Type B pancreatic cell (in vitro differentiated cells): Measurements from ENCODE around the gene TMEM179. TPM values are rescaled to one million over a fixed set of nuclear protein-coding genes. Genes with fewer than 3 reads are reported as not detected.

ENCODE experiments used
- DNase-seq: peaks from one replicate; pipeline ENCODE4 v3.0.0; 2021; ENCODE audit warnings: mixed read lengths; ENCODE audit not compliant: unreplicated experiment; ENCODE audit errors: extremely low spot score
- H3K27ac Mint-ChIP-seq: 2 replicates; pipeline ENCODE4 v1.8.0; 2021; ENCODE audit warnings: mild to moderate bottlenecking, mixed read lengths
- H3K27me3 Mint-ChIP-seq: 2 replicates; pipeline ENCODE4 v1.8.0; 2021; ENCODE audit warnings: mixed read lengths
- H3K36me3 Mint-ChIP-seq: 2 replicates; pipeline ENCODE4 v1.8.0; 2021; ENCODE audit warnings: mixed read lengths
- H3K4me1 Mint-ChIP-seq: one replicate; pipeline ENCODE4 v1.8.0; 2021; ENCODE audit warnings: mixed read lengths; ENCODE audit not compliant: unreplicated experiment
- H3K4me3 Mint-ChIP-seq: 2 replicates; pipeline ENCODE4 v1.8.0; 2021; ENCODE audit warnings: mild to moderate bottlenecking, mixed read lengths
- H3K9me3 Mint-ChIP-seq: 2 replicates; pipeline ENCODE4 v1.8.0; 2021; ENCODE audit warnings: mixed read lengths
- total RNA-seq: library from RNA; stranded (reverse); gene quantifications from 2 replicates; pipeline ENCODE4 v1.2.1, GENCODE V29; 2021; ENCODE audit warnings: low replicate concordance
- TF ChIP-seq, protein P1 (sequence below): fragments of 200-600 bp; sonication (generic); conservative IDR thresholded peaks from 2 replicates; pipeline ENCODE4 v1.5.0; 2021; ENCODE audit warnings: antibody characterized with exemption, mild to moderate bottlenecking

Gene TMEM179
- total RNA-seq, 1 donor from 2014 or later = 9.0 TPM

DNA sequence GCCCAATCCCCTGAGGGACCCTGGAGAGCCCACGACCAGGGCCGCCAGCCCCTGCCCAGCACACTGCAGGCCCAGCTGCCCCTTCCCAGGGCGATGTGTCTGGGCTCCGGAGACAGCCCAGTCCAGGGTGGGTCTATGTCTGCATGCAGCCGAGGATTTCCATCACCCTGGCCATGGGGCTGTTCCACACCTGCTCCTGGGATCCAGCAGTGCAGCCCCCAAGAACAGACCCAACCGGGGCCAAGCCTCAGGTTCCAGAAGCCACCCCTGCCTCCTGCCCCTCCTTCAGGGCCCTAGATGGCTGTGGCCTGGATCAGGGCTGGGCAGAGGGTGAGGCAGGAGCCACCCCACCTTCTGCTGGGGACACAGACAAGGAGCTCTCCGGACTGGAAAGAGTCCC, 13.5 kb downstream of the TMEM179 start:
- Mint-ChIP-seq H3K27me3 (peaks cover 5% of the 10 kb centered on the region), H3K4me3 (no peak overlapping the region), H3K9me3 (no peaks in the 10 kb centered on the region), H3K4me1 (peaks cover 14% of the 10 kb centered on the region), H3K27ac (no peak overlapping the region), H3K36me3 (no peaks in the 10 kb centered on the region)
- TF ChIP-seq, protein P1, sequence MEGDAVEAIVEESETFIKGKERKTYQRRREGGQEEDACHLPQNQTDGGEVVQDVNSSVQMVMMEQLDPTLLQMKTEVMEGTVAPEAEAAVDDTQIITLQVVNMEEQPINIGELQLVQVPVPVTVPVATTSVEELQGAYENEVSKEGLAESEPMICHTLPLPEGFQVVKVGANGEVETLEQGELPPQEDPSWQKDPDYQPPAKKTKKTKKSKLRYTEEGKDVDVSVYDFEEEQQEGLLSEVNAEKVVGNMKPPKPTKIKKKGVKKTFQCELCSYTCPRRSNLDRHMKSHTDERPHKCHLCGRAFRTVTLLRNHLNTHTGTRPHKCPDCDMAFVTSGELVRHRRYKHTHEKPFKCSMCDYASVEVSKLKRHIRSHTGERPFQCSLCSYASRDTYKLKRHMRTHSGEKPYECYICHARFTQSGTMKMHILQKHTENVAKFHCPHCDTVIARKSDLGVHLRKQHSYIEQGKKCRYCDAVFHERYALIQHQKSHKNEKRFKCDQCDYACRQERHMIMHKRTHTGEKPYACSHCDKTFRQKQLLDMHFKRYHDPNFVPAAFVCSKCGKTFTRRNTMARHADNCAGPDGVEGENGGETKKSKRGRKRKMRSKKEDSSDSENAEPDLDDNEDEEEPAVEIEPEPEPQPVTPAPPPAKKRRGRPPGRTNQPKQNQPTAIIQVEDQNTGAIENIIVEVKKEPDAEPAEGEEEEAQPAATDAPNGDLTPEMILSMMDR = no peak
- DNase-seq = no peak

DNA sequence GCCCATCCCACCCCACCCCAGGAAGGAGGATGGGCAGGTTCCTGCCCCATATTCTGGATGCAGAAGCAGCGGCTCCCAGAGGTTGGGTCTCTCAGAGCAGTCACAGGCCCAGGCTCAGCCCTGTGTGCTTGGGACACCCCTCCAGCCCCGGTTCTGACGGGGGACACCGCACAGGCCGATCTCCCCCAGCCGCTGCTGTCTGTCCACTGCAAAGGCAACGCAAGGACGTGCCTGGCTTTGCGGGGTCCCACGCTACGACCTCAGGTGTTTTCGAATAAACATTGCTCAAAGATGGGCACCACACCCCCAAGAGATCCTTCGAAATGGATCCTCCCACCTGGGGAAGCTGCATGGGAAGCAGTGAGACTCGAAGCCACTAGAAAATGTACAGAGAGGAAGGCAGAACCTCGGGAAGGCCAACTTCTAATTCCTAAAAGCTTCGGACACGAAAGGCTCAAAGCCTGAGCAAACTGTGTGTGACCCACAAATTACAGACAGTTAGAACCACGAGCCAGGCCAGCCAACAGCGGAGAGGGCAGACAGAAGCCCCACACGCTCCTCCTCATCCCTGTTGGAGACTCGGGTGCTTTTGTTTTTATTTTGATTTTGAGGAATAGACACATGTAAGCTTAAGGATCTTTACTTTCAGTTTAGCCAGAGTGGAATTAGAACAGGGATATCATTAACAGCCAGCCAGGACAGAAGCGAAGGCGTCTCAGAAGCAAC, 14.2 kb downstream of the TMEM179 start:
- Mint-ChIP-seq H3K9me3 (no peaks in the 10 kb centered on the region), H3K27ac (no peak overlapping the region), H3K4me1 (peaks cover 14% of the 10 kb centered on the region), H3K27me3 (peaks cover 8% of the 10 kb centered on the region), H3K36me3 (no peaks in the 10 kb centered on the region), H3K4me3 (no peak overlapping the region)
- TF ChIP-seq, protein P1 = no peak
- DNase-seq = no peak

DNA sequence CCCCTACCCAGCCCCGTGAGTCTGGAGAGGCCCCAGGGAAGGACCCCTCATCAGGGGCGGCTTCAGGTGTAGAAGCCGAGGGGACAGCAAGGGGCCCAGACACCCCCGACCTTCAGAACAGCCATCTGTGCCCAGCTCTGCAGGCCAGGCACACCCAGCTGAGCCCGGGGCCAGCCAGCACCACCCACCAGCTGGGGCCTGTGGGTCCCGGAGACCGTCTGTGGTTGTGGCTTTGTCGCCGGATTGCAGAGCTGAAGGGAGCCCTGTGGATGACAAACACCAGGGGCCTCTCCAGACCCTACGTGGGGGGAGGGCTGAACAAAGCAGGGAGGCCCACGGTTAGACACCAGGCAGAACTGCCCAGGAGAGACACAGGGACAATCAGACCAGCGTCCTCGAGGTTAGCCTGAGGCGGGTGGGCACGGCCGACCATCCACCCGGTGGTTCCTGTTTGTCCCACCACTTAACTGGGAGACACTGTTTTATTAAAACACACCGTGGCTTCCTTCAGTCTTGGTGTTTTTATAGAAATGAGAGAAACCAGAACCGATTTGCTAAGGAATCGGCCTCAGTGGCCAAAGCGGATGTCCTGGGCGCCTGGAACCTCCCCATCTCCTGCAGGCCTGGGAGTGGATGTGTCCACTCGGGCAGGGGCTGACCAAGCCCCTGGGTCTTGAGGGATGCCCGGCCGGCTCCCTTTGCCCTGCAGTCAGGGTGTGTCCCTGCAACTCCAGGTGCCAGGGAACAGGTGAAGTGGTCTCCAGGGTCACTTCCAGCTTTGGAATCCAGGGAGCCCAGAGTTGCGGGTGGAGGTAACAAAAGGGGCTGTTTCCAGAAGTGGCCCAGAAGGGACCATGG, 15.0 kb downstream of the TMEM179 start:
- H3K27ac Mint-ChIP-seq = no peak overlapping the region
- H3K9me3 Mint-ChIP-seq = no peaks in the 10 kb centered on the region
- peaks cover 17% of the 10 kb centered on the region for H3K4me1 Mint-ChIP-seq
- no peak for DNase-seq
- no peaks in the 10 kb centered on the region for H3K36me3 Mint-ChIP-seq
- H3K27me3 Mint-ChIP-seq = peaks cover 9% of the 10 kb centered on the region
- no peak overlapping the region for H3K4me3 Mint-ChIP-seq
- TF ChIP-seq, protein P1 = no peak

DNA sequence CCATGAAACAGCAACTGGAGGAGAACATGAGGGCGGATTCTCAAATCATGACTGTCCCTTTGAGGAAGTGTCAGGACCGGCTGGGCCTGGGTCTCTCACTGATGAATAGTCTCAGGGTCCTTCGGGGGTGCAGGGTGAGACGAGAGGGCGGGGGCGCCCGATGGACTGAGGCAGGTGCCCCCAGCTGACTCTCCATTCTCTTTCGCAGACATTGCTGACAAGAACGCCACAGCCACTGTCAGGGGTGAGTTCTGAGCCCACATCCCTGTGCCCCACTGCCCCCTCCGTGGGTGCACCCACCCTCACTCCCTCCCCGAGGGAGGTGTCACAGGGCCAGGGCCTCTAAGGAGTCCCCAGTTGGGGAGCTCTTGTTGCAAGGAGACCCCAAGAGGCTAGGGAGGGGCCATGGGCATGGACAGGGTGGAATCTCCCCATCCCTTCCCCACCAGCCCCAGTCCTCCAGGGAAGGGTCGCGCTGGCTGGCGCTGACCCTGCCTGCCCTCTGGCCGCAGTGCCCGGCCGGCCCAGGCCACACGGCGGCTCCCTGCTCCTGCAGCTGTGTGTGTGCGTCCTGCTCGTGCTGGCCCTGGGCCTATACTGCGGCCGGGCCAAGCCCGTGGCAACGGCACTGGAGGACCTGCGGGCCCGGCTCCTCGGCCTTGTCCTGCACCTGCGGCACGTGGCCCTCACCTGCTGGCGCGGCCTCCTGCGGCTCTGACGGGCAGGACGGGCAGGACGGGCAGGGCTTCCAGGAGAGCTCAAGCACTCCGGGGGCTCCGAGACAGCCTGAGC, 16.3 kb downstream of the TMEM179 start:
- Mint-ChIP-seq H3K27ac (no peak overlapping the region), H3K27me3 (peaks cover 14% of the 10 kb centered on the region), H3K9me3 (no peaks in the 10 kb centered on the region), H3K4me3 (no peak overlapping the region), H3K36me3 (no peaks in the 10 kb centered on the region), H3K4me1 (peaks cover 16% of the 10 kb centered on the region)
- no peak for DNase-seq
- TF ChIP-seq, protein P1 = no peak

GRCh38 chr14:104587641-104588040, 16.9 kb downstream of the TMEM179 start:
- peaks cover 16% of the 10 kb centered on the region for H3K4me1 Mint-ChIP-seq
- no peak overlapping the region for H3K4me3 Mint-ChIP-seq
- no peak for DNase-seq
- no peaks in the 10 kb centered on the region for H3K36me3 Mint-ChIP-seq
- H3K9me3 Mint-ChIP-seq = no peaks in the 10 kb centered on the region
- H3K27me3 Mint-ChIP-seq = peaks cover 14% of the 10 kb centered on the region
- TF ChIP-seq, protein P1 = no peak
- no peak overlapping the region for H3K27ac Mint-ChIP-seq
